H9 (cell line): ENCODE results near the gene BDP1. TPM values are rescaled to one million over a fixed set of nuclear protein-coding genes. Genes with fewer than 3 reads are reported as not detected.

ENCODE experiments used
- DNase-seq: peaks from one replicate; pipeline ENCODE4 v3.0.0-alpha.2; 2017
- H2AFZ ChIP-seq: one replicate; pipeline ENCODE4 v1.6.1; 2013; ENCODE audit warnings: mild to moderate bottlenecking, low read length, control low read depth, moderate library complexity
- H2AK5ac ChIP-seq: 2 replicates; pipeline ENCODE4 v1.6.1; 2013; ENCODE audit warnings: low read length, control low read depth, mixed read lengths; ENCODE audit not compliant: insufficient read length
- H2BK120ac ChIP-seq: one replicate; pipeline ENCODE4 v1.6.1; 2013; ENCODE audit warnings: low read depth, mild to moderate bottlenecking, low read length, control low read depth, inconsistent platforms; ENCODE audit not compliant: poor library complexity, severe bottlenecking
- H2BK12ac ChIP-seq: 2 replicates; pipeline ENCODE4 v1.6.1; 2013; ENCODE audit warnings: low read length, control low read depth, mixed read lengths, low read depth; ENCODE audit not compliant: insufficient read length
- H2BK15ac ChIP-seq: 2 replicates; pipeline ENCODE4 v1.6.1; 2013; ENCODE audit warnings: low read depth, low read length, control low read depth
- H2BK20ac ChIP-seq: one replicate; pipeline ENCODE4 v1.6.1; 2013; ENCODE audit warnings: low read depth, mild to moderate bottlenecking, low read length, control low read depth, inconsistent platforms; ENCODE audit not compliant: poor library complexity, severe bottlenecking
- H2BK5ac ChIP-seq: 2 replicates; pipeline ENCODE4 v1.6.1; 2013; ENCODE audit warnings: low read length, control low read depth, mixed read lengths; ENCODE audit not compliant: insufficient read length
- H3K14ac ChIP-seq: 2 replicates; pipeline ENCODE4 v1.6.1; 2013; ENCODE audit warnings: low read length, control low read depth; ENCODE audit not compliant: insufficient read depth
- H3K18ac ChIP-seq: 2 replicates; pipeline ENCODE4 v1.6.1; 2013; ENCODE audit warnings: low read depth, mild to moderate bottlenecking, mixed read lengths, low read length, control low read depth; ENCODE audit not compliant: insufficient read length
- H3K23ac ChIP-seq: 2 replicates; pipeline ENCODE4 v1.6.1; 2013; ENCODE audit warnings: low read length, control low read depth, mixed read lengths, low read depth; ENCODE audit not compliant: insufficient read length
- H3K23me2 ChIP-seq: 2 replicates; pipeline ENCODE4 v1.6.1; 2013; ENCODE audit warnings: low read depth, mild to moderate bottlenecking, mixed read lengths, low read length, control low read depth; ENCODE audit not compliant: insufficient read length, poor library complexity, severe bottlenecking
- H3K27ac ChIP-seq: 2 replicates; pipeline ENCODE4 v1.5.1; 2013; ENCODE audit warnings: low read length, control low read depth, mixed read lengths, low read depth; ENCODE audit not compliant: insufficient read length
- H3K27me3 ChIP-seq: 2 replicates; pipeline ENCODE4 v1.6.1; 2013; ENCODE audit warnings: low read length, control low read depth, inconsistent platforms; ENCODE audit not compliant: insufficient read depth
- H3K4ac ChIP-seq: 2 replicates; pipeline ENCODE4 v1.6.1; 2013; ENCODE audit warnings: low read depth, mild to moderate bottlenecking, control low read depth, inconsistent platforms, low read length, moderate library complexity
- H3K4me1 ChIP-seq: 2 replicates; pipeline ENCODE4 v1.6.1; 2013; ENCODE audit warnings: low read length, control low read depth, inconsistent platforms; ENCODE audit not compliant: insufficient read depth
- H3K4me2 ChIP-seq: 2 replicates; pipeline ENCODE4 v1.6.1; 2013; ENCODE audit warnings: low read length, control low read depth, mixed read lengths; ENCODE audit not compliant: insufficient read length, insufficient read depth
- H3K56ac ChIP-seq: 2 replicates; pipeline ENCODE4 v1.6.1; 2013; ENCODE audit warnings: low read depth, mild to moderate bottlenecking, mixed read lengths, low read length, control low read depth; ENCODE audit not compliant: insufficient read length
- H3K79me1 ChIP-seq: 2 replicates; pipeline ENCODE4 v1.6.1; 2013; ENCODE audit warnings: low read depth, mild to moderate bottlenecking, moderate library complexity, low read length, control low read depth, inconsistent platforms; ENCODE audit not compliant: insufficient read depth, poor library complexity, severe bottlenecking
- H3K79me2 ChIP-seq: 2 replicates; pipeline ENCODE4 v1.6.1; 2013; ENCODE audit warnings: low read length, control low read depth, inconsistent platforms; ENCODE audit not compliant: insufficient read depth
- H3K9ac ChIP-seq: 2 replicates; pipeline ENCODE4 v1.6.1; 2013; ENCODE audit warnings: low read length, control low read depth, mixed read lengths; ENCODE audit not compliant: insufficient read length; ENCODE audit errors: extremely low read depth
- H3K9me3 ChIP-seq: one replicate; pipeline ENCODE4 v1.6.1; 2013; ENCODE audit warnings: low read depth, low read length, inconsistent platforms; ENCODE audit not compliant: control insufficient read depth
- H3T11ph ChIP-seq: one replicate; pipeline ENCODE4 v1.6.1; 2013; ENCODE audit warnings: mild to moderate bottlenecking, low read length, control low read depth, inconsistent platforms
- H4K20me1 ChIP-seq: one replicate; pipeline ENCODE4 v1.6.1; 2013; ENCODE audit not compliant: control insufficient read depth, insufficient read length, insufficient read depth
- H4K5ac ChIP-seq: 2 replicates; pipeline ENCODE4 v1.6.1; 2013; ENCODE audit warnings: low read depth, mild to moderate bottlenecking, mixed read lengths, low read length, control low read depth; ENCODE audit not compliant: insufficient read length
- H4K8ac ChIP-seq: replicated peaks from 2 replicates; pipeline ENCODE4 v1.6.1; 2013; ENCODE audit warnings: low read length, control low read depth, mixed read lengths, low read depth; ENCODE audit not compliant: insufficient read length
- H4K91ac ChIP-seq: 2 replicates; pipeline ENCODE4 v1.6.1; 2013; ENCODE audit warnings: low read depth, mild to moderate bottlenecking, moderate library complexity, mixed read lengths, low read length, control low read depth; ENCODE audit not compliant: insufficient read length
- H3K27ac Mint-ChIP-seq, 3 experiments: 2 replicates in 2 of 3; 3 replicates in 1 of 3; pipeline ENCODE4 v1.8.0; 2020 to 2021; ENCODE audit warnings: mixed read lengths in 3 of 3, mild to moderate bottlenecking in 1 of 3, moderate library complexity in 1 of 3
- H3K27me3 Mint-ChIP-seq: 2 replicates; pipeline ENCODE4 v1.8.0; 2021; ENCODE audit warnings: low read depth, mild to moderate bottlenecking, moderate library complexity, mixed read lengths
- H3K36me3 Mint-ChIP-seq, 3 experiments: 2 replicates in 2 of 3; 3 replicates in 1 of 3; pipeline ENCODE4 v1.8.0; 2020 to 2021; ENCODE audit warnings: low read depth in 3 of 3, mixed read lengths in 3 of 3; ENCODE audit not compliant: insufficient read depth in 1 of 3
- H3K4me1 Mint-ChIP-seq, 2 experiments: 2 replicates each; pipeline ENCODE4 v1.8.0; 2020; ENCODE audit warnings: mixed read lengths in 2 of 2
- H3K4me3 Mint-ChIP-seq, 2 experiments: 2 replicates in 1 of 2; 3 replicates in 1 of 2; pipeline ENCODE4 v1.8.0; 2020 to 2021; ENCODE audit warnings: mild to moderate bottlenecking in 2 of 2, mixed read lengths in 2 of 2, moderate library complexity in 1 of 2
- H3K9me3 Mint-ChIP-seq, 2 experiments: 2 replicates in 1 of 2; 3 replicates in 1 of 2; pipeline ENCODE4 v1.8.0; 2020; ENCODE audit warnings: mild to moderate bottlenecking in 2 of 2, mixed read lengths in 2 of 2, moderate library complexity in 1 of 2
- CTCF ChIP-seq: fragments of 200-600 bp; sonication (generic); conservative IDR thresholded peaks from 3 replicates; pipeline ENCODE4 v1.8.0; 2021; ENCODE audit warnings: antibody characterized with exemption, mild to moderate bottlenecking
- total RNA-seq: library from RNA; stranded (reverse); gene quantifications from 2 replicates; pipeline ENCODE4 v1.2.1, GENCODE V29; 2021

BDP1 gene
- total RNA-seq, 1 experiment from 2014 or later = 31.5 TPM

- TF ChIP-seq CTCF = no peak
- no peak overlapping the region for H2AK5ac ChIP-seq
- H3K18ac ChIP-seq = no peak overlapping the region
- H3T11ph ChIP-seq = no peak overlapping the region
- no peak for DNase-seq
- no peaks in the 10 kb centered on the region for H3K9me3 ChIP-seq
- H2BK12ac ChIP-seq = no peak overlapping the region
- Mint-ChIP-seq H3K27me3 (no peaks in the 10 kb centered on the region), H3K9me3 (peaks cover 0 to 4% of the 10 kb centered on the region in 2 experiments; a peak in 1 of 5 replicates), H3K27ac (no peak overlapping the region), H3K4me3 (no peak overlapping the region), H3K36me3 (peaks cover 26 to 66% (median 56%) of the 10 kb centered on the region in 3 experiments; a peak in 6 of 7 replicates), H3K4me1 (no peaks in the 10 kb centered on the region)
- H4K91ac ChIP-seq = no peak overlapping the region
- H3K14ac ChIP-seq = no peak overlapping the region
- H3K23ac ChIP-seq = no peak overlapping the region
- H2BK5ac ChIP-seq = no peak overlapping the region
- no peaks in the 10 kb centered on the region for H3K79me2 ChIP-seq
- H4K8ac ChIP-seq = no peak overlapping the region
- H3K4me2 ChIP-seq = no peak overlapping the region
- no peak overlapping the region for H2BK20ac ChIP-seq
- H3K9ac ChIP-seq = no peak overlapping the region
- H3K79me1 ChIP-seq = no peaks in the 10 kb centered on the region
- H4K20me1 ChIP-seq = no peaks in the 10 kb centered on the region
- no peak overlapping the region for H2AFZ ChIP-seq
- H3K27me3 ChIP-seq = no peaks in the 10 kb centered on the region
- no peaks in the 10 kb centered on the region for H3K23me2 ChIP-seq
- no peak overlapping the region for H2BK120ac ChIP-seq
- no peak overlapping the region for H4K5ac ChIP-seq
- no peak overlapping the region for H2BK15ac ChIP-seq
- no peak overlapping the region for H3K27ac ChIP-seq
- H3K56ac ChIP-seq = no peak overlapping the region
- no peaks in the 10 kb centered on the region for H3K4me1 ChIP-seq
- H3K4ac ChIP-seq = no peak overlapping the region
Observed at GRCh38 chr5:71481441-71481840, 26.0 kb downstream of the BDP1 start.
